ENCODE data around the gene LOC128125822.

The LOC128125822 gene

GRCh38 chr6:63553900-63554299 is 18.4 kb upstream of the LOC128125822 start:
- Histone ChIP-seq H3K4me2 (ENCODE audit: control insufficient read depth, insufficient read depth) (no peak overlapping the region), H3K79me2 (ENCODE audit: control insufficient read depth, insufficient read depth, low read length) (no peaks in the 10 kb centered on the region), H3K27me3 (replicated peaks in 1 of 2; ENCODE audit: control insufficient read depth in 2 of 2, insufficient read depth in 2 of 2, low read length in 1 of 2) (no peaks in the 10 kb centered on the region), H3K27ac (ENCODE audit: control insufficient read depth, insufficient read depth) (no peak overlapping the region), H3K4me1 (ENCODE audit: control insufficient read depth, insufficient read depth, low read length) (peaks cover 13% of the 10 kb centered on the region; the same call in 1 of the 2 replicates), H2AFZ (ENCODE audit: control insufficient read depth, low read depth, low read length) (no peak overlapping the region), H3K36me3 (ENCODE audit: control insufficient read depth in 2 of 2, insufficient read depth in 2 of 2, low read length in 1 of 2) (no peaks in the 10 kb centered on the region), H3K4me3 (no peak overlapping the region), H4K20me1 (ENCODE audit: control insufficient read depth, insufficient read depth) (no peaks in the 10 kb centered on the region), H3K9ac (ENCODE audit: control insufficient read depth, insufficient read depth, low read length) (no peak overlapping the region), H3K9me3 (replicated peaks; ENCODE audit: control insufficient read depth, insufficient read depth, low read length) (no peaks in the 10 kb centered on the region)
- BruUV-seq (replicated peaks), result no TSS peak
- no peak for DNase-seq (ENCODE audit: low read depth, low spot score)
- in situ Hi-C loops (cut with MboI), result no loop called here
- ChIA-PET SMC1A (ENCODE audit: uncharacterized antibody, unreplicated experiment) (interaction anchor here (0.7 to 2.5 kb wide), 12 partner anchors 11 to 201 kb away, joined by 3 to 14 read pairs (median 6); no protein-coding TSS in a partner anchor), POLR2A (interaction anchor here (1.0 to 1.4 kb wide), 4 partner anchors 11 to 25 kb away, joined by 3 to 4 read pairs (median 3); no protein-coding TSS in a partner anchor), RAD21 (ENCODE audit: unreplicated experiment) (interaction anchor here (0.7 to 2.4 kb wide), 9 partner anchors 11 to 210 kb away, joined by 3 to 11 read pairs (median 6); no protein-coding TSS in a partner anchor), CTCF (interaction anchor here (0.9 to 2.5 kb wide), 5 partner anchors 12 to 201 kb away, joined by 3 to 15 read pairs (median 3); no protein-coding TSS in a partner anchor)
- 89% methylated on average over 1 of the region's 1 CpG for WGBS (ENCODE audit: insufficient coverage, insufficient replicate concordance, low lambda C conversion rate, missing lambda C conversion rate)
- no peak for ATAC-seq
- no peak for FAIRE-seq
- intact Hi-C loops (cut with micrococcal nuclease; ENCODE audit: unreplicated experiment), result loop anchor here (2.0 kb wide), 1 partner anchor 49 kb away; no protein-coding TSS in a partner anchor
- TF ChIP-seq KAT2A (conservative IDR thresholded peaks at IDR 0.05; ENCODE audit: control insufficient read depth, low read depth, low read length), result no peak
- no peak for TF ChIP-seq BMI1 (IDR thresholded peaks at IDR 0.05; ENCODE audit: borderline replicate concordance)
- no peak for TF ChIP-seq GATAD2B (conservative IDR thresholded peaks at IDR 0.05; ENCODE audit: low read depth)
- TF ChIP-seq BHLHE40 (IDR thresholded peaks at IDR 0.05; ENCODE audit: borderline replicate concordance in 1 of 2, low read depth in 2 of 2, low read length in 1 of 2), result no peak
- TF ChIP-seq ZNF207 (IDR thresholded peaks at IDR 0.05; ENCODE audit: borderline replicate concordance), result no peak
- no peak for TF ChIP-seq TCF12 (IDR thresholded peaks at IDR 0.05; ENCODE audit: low read depth, low read length)
- TF ChIP-seq ZSCAN29 (IDR thresholded peaks at IDR 0.05), result no peak
- no peak for TF ChIP-seq ZBTB11 (CRISPR knock-in tag; IDR thresholded peaks at IDR 0.05)
- no peak for TF ChIP-seq NFYB (IDR thresholded peaks at IDR 0.05; ENCODE audit: insufficient read depth, low read depth, low read length)
- TF ChIP-seq WRNIP1 (IDR thresholded peaks at IDR 0.05; ENCODE audit: borderline replicate concordance, low read depth, low read length), result no peak
- TF ChIP-seq RB1 (IDR thresholded peaks at IDR 0.05; ENCODE audit: borderline replicate concordance), result no peak
- TF ChIP-seq ZNF592 (IDR thresholded peaks at IDR 0.05), result no peak
- TF ChIP-seq STAT3 (IDR thresholded peaks at IDR 0.05; ENCODE audit: low read depth, low read length), result no peak

Measured in GM12878 (cell line).